Neural cell (in vitro differentiated cells): ENCODE data around the gene CORO2A. TPM values are rescaled to one million over a fixed set of nuclear protein-coding genes. Genes with fewer than 3 reads are reported as not detected.

Experiments used
- H2AFZ ChIP-seq: fragments of 200-600, 300-800 bp; sonication (generic), shearing (Covaris generic); 2 replicates; pipeline ENCODE4 v1.6.0; 2014; ENCODE audit warnings: low read depth, mild to moderate bottlenecking, antibody characterized with exemption, low read length, moderate library complexity
- H3F3A ChIP-seq: fragments of 200-600 bp; shearing (Covaris generic); 2 replicates; pipeline ENCODE4 v1.6.1; 2016; ENCODE audit warnings: mild to moderate bottlenecking, moderate library complexity, mixed read lengths, antibody characterized with exemption, low read length; ENCODE audit not compliant: insufficient read depth, poor library complexity, severe bottlenecking
- H3K27ac ChIP-seq: fragments of 200-600, 300-800 bp; sonication (generic), shearing (Covaris generic); 2 replicates; pipeline ENCODE4 v1.5.1; 2014; ENCODE audit warnings: mild to moderate bottlenecking, low read length, moderate library complexity
- H3K27me3 ChIP-seq: fragments of 300-800, 200-600 bp; sonication (generic), shearing (Covaris generic); 2 replicates; pipeline ENCODE4 v1.6.0; 2014; ENCODE audit warnings: mild to moderate bottlenecking, low read depth, low read length, moderate library complexity; ENCODE audit not compliant: insufficient read depth
- H3K36me3 ChIP-seq: fragments of 300-800, 200-600 bp; sonication (generic), shearing (Covaris generic); 2 replicates; pipeline ENCODE4 v1.5.1; 2014; ENCODE audit warnings: mild to moderate bottlenecking, antibody characterized with exemption, low read length, moderate library complexity; ENCODE audit not compliant: insufficient read depth
- H3K4me2 ChIP-seq: fragments of 300-800, 200-600 bp; sonication (generic), shearing (Covaris generic); 2 replicates; pipeline ENCODE4 v1.6.0; 2014; ENCODE audit warnings: mild to moderate bottlenecking, low read length
- H3K4me3 ChIP-seq: fragments of 300-800, 200-600 bp; sonication (generic), shearing (Covaris generic); 2 replicates; pipeline ENCODE4 v1.5.1; 2014; ENCODE audit warnings: mild to moderate bottlenecking, low read length, moderate library complexity
- H3K79me2 ChIP-seq: fragments of 200-600 bp; shearing (Covaris generic); replicated peaks from 2 replicates; pipeline ENCODE4 v1.6.0; 2014; ENCODE audit warnings: mild to moderate bottlenecking, low read length, moderate library complexity; ENCODE audit not compliant: insufficient read depth
- H3K9ac ChIP-seq: fragments of 300-800, 200-600 bp; sonication (generic), shearing (Covaris generic); 2 replicates; pipeline ENCODE4 v1.6.1; 2016; ENCODE audit warnings: mild to moderate bottlenecking, low read length, mixed read lengths
- H3K9me2 ChIP-seq: fragments of 200-600 bp; shearing (Covaris generic); 2 replicates; pipeline ENCODE4 v1.6.1; 2016; ENCODE audit warnings: mild to moderate bottlenecking, low read length, mixed read lengths; ENCODE audit not compliant: insufficient read depth
- H3K9me3 ChIP-seq: fragments of 200-600, 300-800 bp; sonication (generic), shearing (Covaris generic); 2 replicates; pipeline ENCODE4 v1.6.1; 2016; ENCODE audit warnings: mild to moderate bottlenecking, mixed run types, low read length, moderate library complexity, mixed read lengths
- H4K20me1 ChIP-seq: fragments of 200-600 bp; shearing (Covaris generic); 2 replicates; pipeline ENCODE4 v1.6.1; 2016; ENCODE audit warnings: mild to moderate bottlenecking, mixed run types; ENCODE audit not compliant: insufficient read depth
- EP300 ChIP-seq: fragments of 450-650 bp; conservative IDR thresholded peaks from 2 replicates; pipeline ENCODE4 v1.6.1; 2014; ENCODE audit warnings: antibody characterized with exemption, mild to moderate bottlenecking, moderate library complexity; ENCODE audit not compliant: poor library complexity, severe bottlenecking
- EZH2 ChIP-seq: fragments of 200-600, 300-800 bp; shearing (Covaris generic), sonication (generic); IDR thresholded peaks from 2 replicates; pipeline ENCODE4 v1.6.1; 2014; ENCODE audit warnings: antibody characterized with exemption, low read length, borderline replicate concordance, mild to moderate bottlenecking; ENCODE audit not compliant: insufficient read depth, poor library complexity, severe bottlenecking
- MXI1 ChIP-seq: fragments of 450-650 bp; conservative IDR thresholded peaks from 2 replicates; pipeline ENCODE4 v1.6.1; 2014; ENCODE audit warnings: antibody characterized with exemption, mild to moderate bottlenecking; ENCODE audit not compliant: poor library complexity, severe bottlenecking
- POLR2AphosphoS5 ChIP-seq: IDR thresholded peaks from 2 replicates; pipeline ENCODE4 v1.6.1; 2012
- RAD21 ChIP-seq: fragments of 450-650 bp; conservative IDR thresholded peaks from 2 replicates; pipeline ENCODE4 v1.6.1; 2014; ENCODE audit warnings: antibody characterized with exemption, mild to moderate bottlenecking, moderate library complexity
- SMC3 ChIP-seq: fragments of 450-650 bp; conservative IDR thresholded peaks from 2 replicates; pipeline ENCODE4 v1.6.1; 2014; ENCODE audit warnings: antibody characterized with exemption, mild to moderate bottlenecking, moderate library complexity; ENCODE audit not compliant: poor library complexity
- TAF1 ChIP-seq: IDR thresholded peaks from 2 replicates; pipeline ENCODE4 v1.6.1; 2012; ENCODE audit warnings: low read depth
- polyA plus RNA-seq: library from polyadenylated mRNA; depleted of rRNA; stranded (reverse); fragments of >200 nt; gene quantifications from 2 replicates; pipeline ENCODE4 v1.2.3, GENCODE V29; 2014
- TF ChIP-seq, protein P1 (sequence below): IDR thresholded peaks from 2 replicates; pipeline ENCODE4 v1.6.1; 2012; ENCODE audit warnings: borderline replicate concordance

CORO2A gene
- polyA plus RNA-seq, 1 donor from 2014 or later = 1.9 TPM

DNA sequence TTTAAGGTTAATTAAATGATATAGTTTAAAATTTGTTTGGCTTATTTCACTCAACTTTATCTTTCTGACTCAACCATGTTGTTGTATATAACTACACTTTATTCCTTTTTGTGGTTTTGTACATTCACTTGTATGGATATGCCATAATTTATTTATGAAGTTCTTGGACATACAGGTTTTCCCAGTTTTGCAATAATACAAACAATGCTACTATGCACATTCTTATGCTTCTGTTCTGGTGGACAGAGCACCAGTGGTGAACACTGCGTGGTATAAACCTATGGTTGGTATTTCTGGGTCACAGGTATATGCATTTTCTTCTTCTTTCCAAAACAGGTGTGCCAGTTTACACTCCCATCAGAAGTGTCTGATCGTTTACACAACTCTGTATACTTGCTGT, 37.8 kb downstream of the CORO2A start:
- Histone ChIP-seq H3K79me2 (no peaks in the 10 kb centered on the region), H3K9me2 (no peaks in the 10 kb centered on the region), H2AFZ (no peak overlapping the region), H3K36me3 (no peaks in the 10 kb centered on the region), H3K27me3 (no peaks in the 10 kb centered on the region), H3K9ac (no peak overlapping the region), H3K9me3 (no peaks in the 10 kb centered on the region), H3K27ac (no peak overlapping the region), H3K4me2 (no peak overlapping the region), H3K4me3 (no peak overlapping the region), H3F3A (no peaks in the 10 kb centered on the region), H4K20me1 (no peaks in the 10 kb centered on the region)
- TF ChIP-seq EP300 (no peak), EZH2 (no peak), POLR2AphosphoS5 (no peak)
- TF ChIP-seq, protein P1, sequence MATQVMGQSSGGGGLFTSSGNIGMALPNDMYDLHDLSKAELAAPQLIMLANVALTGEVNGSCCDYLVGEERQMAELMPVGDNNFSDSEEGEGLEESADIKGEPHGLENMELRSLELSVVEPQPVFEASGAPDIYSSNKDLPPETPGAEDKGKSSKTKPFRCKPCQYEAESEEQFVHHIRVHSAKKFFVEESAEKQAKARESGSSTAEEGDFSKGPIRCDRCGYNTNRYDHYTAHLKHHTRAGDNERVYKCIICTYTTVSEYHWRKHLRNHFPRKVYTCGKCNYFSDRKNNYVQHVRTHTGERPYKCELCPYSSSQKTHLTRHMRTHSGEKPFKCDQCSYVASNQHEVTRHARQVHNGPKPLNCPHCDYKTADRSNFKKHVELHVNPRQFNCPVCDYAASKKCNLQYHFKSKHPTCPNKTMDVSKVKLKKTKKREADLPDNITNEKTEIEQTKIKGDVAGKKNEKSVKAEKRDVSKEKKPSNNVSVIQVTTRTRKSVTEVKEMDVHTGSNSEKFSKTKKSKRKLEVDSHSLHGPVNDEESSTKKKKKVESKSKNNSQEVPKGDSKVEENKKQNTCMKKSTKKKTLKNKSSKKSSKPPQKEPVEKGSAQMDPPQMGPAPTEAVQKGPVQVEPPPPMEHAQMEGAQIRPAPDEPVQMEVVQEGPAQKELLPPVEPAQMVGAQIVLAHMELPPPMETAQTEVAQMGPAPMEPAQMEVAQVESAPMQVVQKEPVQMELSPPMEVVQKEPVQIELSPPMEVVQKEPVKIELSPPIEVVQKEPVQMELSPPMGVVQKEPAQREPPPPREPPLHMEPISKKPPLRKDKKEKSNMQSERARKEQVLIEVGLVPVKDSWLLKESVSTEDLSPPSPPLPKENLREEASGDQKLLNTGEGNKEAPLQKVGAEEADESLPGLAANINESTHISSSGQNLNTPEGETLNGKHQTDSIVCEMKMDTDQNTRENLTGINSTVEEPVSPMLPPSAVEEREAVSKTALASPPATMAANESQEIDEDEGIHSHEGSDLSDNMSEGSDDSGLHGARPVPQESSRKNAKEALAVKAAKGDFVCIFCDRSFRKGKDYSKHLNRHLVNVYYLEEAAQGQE = no peak

DNA sequence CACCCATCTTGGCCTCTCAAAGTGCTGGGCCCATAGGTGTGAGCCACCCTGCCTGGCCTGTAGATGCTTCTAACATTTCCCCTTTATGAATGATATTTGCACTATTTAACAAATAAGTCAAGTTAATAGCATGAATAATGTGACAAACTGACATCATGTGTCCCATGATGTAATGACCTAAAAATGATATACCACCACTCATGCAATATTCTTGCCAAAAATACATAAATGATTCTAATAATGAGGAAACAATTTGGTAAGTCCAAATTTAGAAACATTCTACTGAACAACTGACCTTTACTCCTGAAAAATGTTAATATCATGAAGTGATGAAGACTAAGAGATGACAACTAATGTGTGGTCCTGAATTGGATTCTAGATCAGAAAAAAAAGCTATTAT, 39.9 kb downstream of the CORO2A start:
- Histone ChIP-seq H3K27ac (no peak overlapping the region), H3K9ac (no peak overlapping the region), H3K4me2 (no peak overlapping the region), H2AFZ (no peak overlapping the region), H3K79me2 (no peaks in the 10 kb centered on the region), H3F3A (no peaks in the 10 kb centered on the region), H3K9me2 (no peaks in the 10 kb centered on the region), H3K27me3 (no peaks in the 10 kb centered on the region), H3K36me3 (no peaks in the 10 kb centered on the region), H4K20me1 (no peaks in the 10 kb centered on the region), H3K9me3 (no peaks in the 10 kb centered on the region), H3K4me3 (no peak overlapping the region)
- no peak for TF ChIP-seq EP300
- TF ChIP-seq, protein P1 = no peak

DNA sequence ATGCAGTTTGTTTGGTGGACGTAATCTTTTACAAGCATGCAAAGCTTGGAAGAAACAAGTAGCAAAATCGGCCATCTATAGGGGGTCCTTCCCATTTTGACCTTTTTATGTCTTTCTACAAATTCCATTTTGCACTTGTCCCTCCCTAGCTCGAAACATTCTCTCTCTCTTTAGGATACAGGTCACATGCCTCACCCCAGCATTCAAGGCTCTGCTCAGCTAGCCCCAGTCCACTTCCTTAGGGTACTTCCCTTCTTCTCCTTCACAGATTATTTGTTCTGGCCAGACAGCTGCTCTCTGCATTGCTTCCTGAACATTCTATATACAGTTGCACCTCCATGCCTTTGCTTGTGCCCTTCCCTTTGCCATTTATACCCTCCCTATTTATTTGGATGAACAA, 41.7 kb downstream of the CORO2A start:
- H2AFZ ChIP-seq = no peak overlapping the region
- H3K9me3 ChIP-seq = no peaks in the 10 kb centered on the region
- no peaks in the 10 kb centered on the region for H3K27me3 ChIP-seq
- no peak overlapping the region for H3K9ac ChIP-seq
- H3K4me3 ChIP-seq = no peak overlapping the region
- H4K20me1 ChIP-seq = no peaks in the 10 kb centered on the region
- no peak overlapping the region for H3K27ac ChIP-seq
- H3F3A ChIP-seq = no peaks in the 10 kb centered on the region
- no peaks in the 10 kb centered on the region for H3K9me2 ChIP-seq
- TF ChIP-seq SMC3 (no peak), RAD21 (no peak), POLR2AphosphoS5 (no peak), TAF1 (no peak), EZH2 (no peak), MXI1 (no peak), EP300 (no peak)
- no peak overlapping the region for H3K4me2 ChIP-seq
- no peaks in the 10 kb centered on the region for H3K36me3 ChIP-seq
- no peaks in the 10 kb centered on the region for H3K79me2 ChIP-seq
